HepG2 (cell line): ENCODE results near the gene DGCR2. TPM values are rescaled to one million over a fixed set of nuclear protein-coding genes. Genes with fewer than 3 reads are reported as not detected.

ENCODE experiments used
- ATAC-seq: fragments of 200-7000 bp; cut with Tn5 transposase; 3 replicates; pipeline ENCODE4 v1.9.1; 2020; ENCODE audit warnings: mild to moderate bottlenecking, moderate library complexity
- BruUV-seq: library from RNA; stranded (reverse); fragments of 400-500 nt; replicated peaks from 2 replicates; lab custom pipeline; 2021; lab: Mats Ljungman, UMichigan
- CTCF ChIA-PET: fragments of 300-600 bp; formaldehyde crosslinking; extraction: SDS; loops from one replicate; lab custom pipeline; 2021; ENCODE audit warnings: low total read pairs, inconsistent platforms, low intra/inter-chr PET ratio; lab: Yijun Ruan, JAX
- POLR2A ChIA-PET: fragments of 350-600 bp; sonication (Branson Sonifier 250); formaldehyde crosslinking; loops from one replicate; lab custom pipeline; 2020; ENCODE audit warnings: antibody characterized with exemption, inconsistent platforms; lab: Yijun Ruan, JAX
- DNase-seq: peaks from one replicate; pipeline ENCODE4 v3.0.0-alpha.2; 2015; ENCODE audit warnings: low spot score
- FAIRE-seq: peaks from 3 replicates; lab custom pipeline; 2011; peaks lifted over from hg19 to GRCh38; lab: Jason Lieb, UNC
- H2AFZ ChIP-seq: one replicate; pipeline ENCODE4 v1.6.1; 2011; ENCODE audit warnings: low read length, inconsistent platforms
- H3K27ac ChIP-seq: fragments of 300-600 bp; 3 replicates; pipeline ENCODE4 v1.8.0; 2011; ENCODE audit warnings: mixed run types, mild to moderate bottlenecking, mixed read lengths, low read length, inconsistent platforms; ENCODE audit not compliant: insufficient read depth; ENCODE audit errors: extremely low read length
- H3K27me3 ChIP-seq, 2 experiments: fragments of 200-600 bp in 1 of 2; 2 replicates in 1 of 2; 3 replicates in 1 of 2; pipeline versions ENCODE4 v1.6.0 to v1.8.0; 2011; ENCODE audit warnings: low read length in 2 of 2, mild to moderate bottlenecking in 2 of 2, moderate library complexity in 2 of 2, inconsistent platforms in 1 of 2; ENCODE audit not compliant: insufficient read depth in 2 of 2, control insufficient read depth in 1 of 2
- H3K36me3 ChIP-seq, 2 experiments: fragments of 200-600 bp in 1 of 2; replicated peaks in 1 of 2; 2 replicates in 1 of 2; 3 replicates in 1 of 2; pipeline versions ENCODE4 v1.5.1 to v1.8.0; 2011; ENCODE audit warnings: low read length in 2 of 2, inconsistent platforms in 1 of 2; ENCODE audit not compliant: insufficient read depth in 2 of 2, control insufficient read depth in 1 of 2
- H3K4me1 ChIP-seq: 2 replicates; pipeline ENCODE4 v1.5.1; 2012; ENCODE audit warnings: low read length, inconsistent platforms; ENCODE audit not compliant: insufficient read depth
- H3K4me2 ChIP-seq: 2 replicates; pipeline ENCODE4 v1.6.0; 2011; ENCODE audit warnings: low read depth, low read length, inconsistent platforms
- H3K4me3 ChIP-seq, 3 experiments: fragments of 200-600 bp in 1 of 3; sonication (generic), shearing (Covaris generic) in 1 of 3; replicated peaks in 1 of 3; 2 replicates each; pipeline ENCODE4 v1.5.1; 2011 to 2016; ENCODE audit warnings: low read length in 3 of 3, inconsistent platforms in 2 of 3, low read depth in 2 of 3, mild to moderate bottlenecking in 2 of 3, control low read depth in 1 of 3, mixed read lengths in 1 of 3; ENCODE audit not compliant: insufficient read depth in 1 of 3
- H3K79me2 ChIP-seq: one replicate; pipeline ENCODE4 v1.6.1; 2011; ENCODE audit warnings: low read length, inconsistent platforms; ENCODE audit not compliant: insufficient read depth
- H3K9ac ChIP-seq: 2 replicates; pipeline ENCODE4 v1.6.0; 2011; ENCODE audit warnings: mild to moderate bottlenecking, low read depth, low read length, inconsistent platforms; ENCODE audit not compliant: insufficient read depth
- H3K9me3 ChIP-seq: 2 replicates; pipeline ENCODE4 v1.5.1; 2012; ENCODE audit warnings: mild to moderate bottlenecking, low read length
- H4K20me1 ChIP-seq: 2 replicates; pipeline ENCODE4 v1.6.0; 2011; ENCODE audit warnings: inconsistent platforms, mild to moderate bottlenecking, low read length, moderate library complexity; ENCODE audit not compliant: insufficient read depth
- ATF7 ChIP-seq, 2 experiments: fragments of 450-650 bp in 1 of 2; sonication (generic) in 1 of 2; formaldehyde crosslinking in 1 of 2; IDR thresholded peaks; 2 replicates each; pipeline versions ENCODE4 v1.4.0 to v1.6.1; 2016 to 2020; ENCODE audit warnings: antibody characterized with exemption in 1 of 2, mild to moderate bottlenecking in 1 of 2, missing genetic modification reagents in 1 of 2
- DBP ChIP-seq: sonication (generic); formaldehyde crosslinking; IDR thresholded peaks from 2 replicates; pipeline ENCODE4 v1.4.0; 2020; ENCODE audit warnings: missing genetic modification reagents; ENCODE audit errors: not compliant biosample characterization
- DRAP1 ChIP-seq: IDR thresholded peaks from 2 replicates; pipeline ENCODE4 v1.6.1; 2016; ENCODE audit warnings: missing genetic modification reagents, missing compliant biosample characterization
- ETV5 ChIP-seq: IDR thresholded peaks from 2 replicates; pipeline ENCODE4 v1.6.1; 2018; ENCODE audit warnings: missing biosample characterization, missing genetic modification reagents, inconsistent platforms, borderline replicate concordance
- GRHL1 ChIP-seq: sonication (generic); formaldehyde crosslinking; conservative IDR thresholded peaks from 2 replicates; pipeline ENCODE4 v1.8.0; 2022; ENCODE audit warnings: missing genetic modification reagents
- LCORL ChIP-seq, 2 experiments: fragments of 450-650 bp in 1 of 2; sonication (generic) in 1 of 2; formaldehyde crosslinking in 1 of 2; IDR thresholded peaks; 2 replicates each; pipeline versions ENCODE4 v1.5.0 to v1.6.1; 2017 to 2020; ENCODE audit warnings: antibody characterized with exemption in 1 of 2, missing genetic modification reagents in 1 of 2
- NFATC3 ChIP-seq: sonication (generic); formaldehyde crosslinking; IDR thresholded peaks from 2 replicates; pipeline ENCODE4 v1.5.1; 2020; ENCODE audit warnings: mild to moderate bottlenecking, missing genetic modification reagents
- PHF20 ChIP-seq: sonication (generic); formaldehyde crosslinking; IDR thresholded peaks from 2 replicates; pipeline ENCODE4 v1.5.0; 2020; ENCODE audit warnings: mild to moderate bottlenecking, missing genetic modification reagents
- PRDM4 ChIP-seq: sonication (generic); formaldehyde crosslinking; IDR thresholded peaks from 2 replicates; pipeline ENCODE4 v1.9.0; 2021; ENCODE audit warnings: missing genetic modification reagents, borderline replicate concordance
- RORA ChIP-seq: sonication (generic); formaldehyde crosslinking; IDR thresholded peaks from 2 replicates; pipeline ENCODE4 v1.5.0; 2020; ENCODE audit warnings: mild to moderate bottlenecking, missing genetic modification reagents, moderate library complexity
- TOPORS ChIP-seq: sonication (generic); formaldehyde crosslinking; IDR thresholded peaks from 2 replicates; pipeline ENCODE4 v1.8.0; 2023; ENCODE audit warnings: mild to moderate bottlenecking, missing genetic modification reagents
- ZBTB7B ChIP-seq: sonication (generic); formaldehyde crosslinking; IDR thresholded peaks from 2 replicates; pipeline ENCODE4 v1.4.0; 2020; ENCODE audit warnings: missing genetic modification reagents
- ZFP62 ChIP-seq: sonication (generic); formaldehyde crosslinking; IDR thresholded peaks from 2 replicates; pipeline ENCODE4 v1.4.0; 2020; ENCODE audit warnings: missing genetic modification reagents
- ZNF513 ChIP-seq: sonication (generic); formaldehyde crosslinking; conservative IDR thresholded peaks from 2 replicates; pipeline ENCODE4 v1.5.0; 2020; ENCODE audit warnings: missing genetic modification reagents
- ZSCAN12 ChIP-seq: sonication (generic); formaldehyde crosslinking; IDR thresholded peaks from 2 replicates; pipeline ENCODE4 v1.9.0; 2021; ENCODE audit warnings: mild to moderate bottlenecking, missing genetic modification reagents
- ZSCAN25 ChIP-seq: sonication (generic); formaldehyde crosslinking; IDR thresholded peaks from 2 replicates; pipeline ENCODE4 v1.8.0; 2022; ENCODE audit warnings: mild to moderate bottlenecking, missing genetic modification reagents
- WGBS: methylation state at CpG from one replicate; pipeline ENCODE4 v1.1.6; 2017; ENCODE audit warnings: low lambda C conversion rate; 5-methylcytosine and 5-hydroxymethylcytosine counted together
- in situ Hi-C: cut with HindIII; loops from 2 replicates; pipeline ENCODE4 v1.10.0; 2017; ENCODE audit warnings: low pct_unique_long_range_greater_than_20kb; ENCODE audit not compliant: extremely low pct_ligation_motif_present
- intact Hi-C: fragments of 100-400 bp; cut with micrococcal nuclease; formaldehyde crosslinking; loops from one replicate; pipeline ENCODE4 v1.10.0; 2022; ENCODE audit not compliant: unreplicated experiment
- polyA plus RNA-seq, 8 experiments: library from polyadenylated mRNA; depleted of rRNA in 3 of 8; stranded (reverse) in 7 of 8; unstranded in 1 of 8; fragments of >200 nt; fragmentation: Illumina TruSeq in 4 of 8; extraction: Trizol in 4 of 8; gene quantifications; 2 replicates each; pipeline versions ENCODE4 v1.2.1 to v1.2.3, GENCODE V29; 2011 to 2016; ENCODE audit warnings: low read depth in 4 of 8, missing spikeins in 1 of 8, mixed read lengths in 1 of 8; ENCODE audit not compliant: insufficient read depth in 1 of 8
- total RNA-seq, 5 experiments: library from RNA; depleted of rRNA; stranded (reverse); fragments of >200 nt; fragmentation: Illumina TruSeq; extraction: Trizol; gene quantifications; 2 replicates each; pipeline ENCODE4 v1.2.3, GENCODE V29; 2016; ENCODE audit warnings: low read depth in 1 of 5

The DGCR2 gene
- total and polyA plus RNA-seq, 2 of the 13 experiments (the other 11 are each of a cell fraction or from before 2014, with no cell fraction given): 23.1 to 35.3 TPM

- peak overlapping the region; percentile 6 for H3K27ac ChIP-seq
- H3K27me3 ChIP-seq: peaks cover 3 to 36% of the 10 kb centered on the region in 2 experiments; a peak in 4 of 5 replicates
- peaks cover 4 to 12% of the 10 kb centered on the region in 2 experiments; a peak in 3 of 5 replicates for H3K36me3 ChIP-seq
- FAIRE-seq (no peak), DNase-seq (no peak), ATAC-seq (peak; percentile 49)
- intact Hi-C loops (no loop called here), in situ Hi-C loops (no loop called here)
- H3K9me3 ChIP-seq: no peaks in the 10 kb centered on the region
- WGBS: 5% methylated on average over 19 of the region's 27 CpGs
- H3K4me2 ChIP-seq: peak overlapping the region; percentile 99
- ChIA-PET POLR2A (interaction anchor here (0.6 to 4.1 kb wide), 6 partner anchors 12 to 324 kb away, joined by 3 to 22 read pairs (median 4); partner anchors contain the start of genes C22orf39, ESS2 and SLC25A1), CTCF (no interaction called here)
- BruUV-seq: no TSS peak
- peaks cover 37% of the 10 kb centered on the region for H3K79me2 ChIP-seq
- H3K4me3 ChIP-seq: peak overlapping the region; percentile 75 to 97 (median 79)
- H4K20me1 ChIP-seq: peaks cover 31% of the 10 kb centered on the region
- peaks cover 70% of the 10 kb centered on the region for H3K4me1 ChIP-seq
- H3K9ac ChIP-seq: peak overlapping the region; percentile 61
- H2AFZ ChIP-seq: peak overlapping the region; percentile 62
- TF ChIP-seq PRDM4 (CRISPR knock-in tag): no peak
- TF ChIP-seq ZNF513 (CRISPR knock-in tag): no peak
- no peak for TF ChIP-seq ATF7 (IDR thresholded peaks at IDR 0.05)
- TF ChIP-seq ATF7 (CRISPR knock-in tag; IDR thresholded peaks at IDR 0.05): no peak
- no peak for TF ChIP-seq ETV5
- no peak for TF ChIP-seq RORA (CRISPR knock-in tag)
- TF ChIP-seq ZBTB7B (CRISPR knock-in tag): peak; percentile 15; the same call in 1 of the 2 replicates
- TF ChIP-seq DBP: no peak
- TF ChIP-seq TOPORS (CRISPR knock-in tag): no peak
- TF ChIP-seq GRHL1 (CRISPR knock-in tag): no peak
- TF ChIP-seq DRAP1 (CRISPR knock-in tag): no peak
- no peak for TF ChIP-seq PHF20 (CRISPR knock-in tag)
- no peak for TF ChIP-seq LCORL (IDR thresholded peaks at IDR 0.05)
- 0 out of 2 replicates have a peak, but pooled peaks have one; percentile 19 for TF ChIP-seq LCORL (CRISPR knock-in tag; IDR thresholded peaks at IDR 0.05)
- no peak for TF ChIP-seq ZSCAN25
- no peak for TF ChIP-seq ZSCAN12 (CRISPR knock-in tag)
- TF ChIP-seq NFATC3: no peak
- no peak for TF ChIP-seq ZFP62 (CRISPR knock-in tag)
Measured at GRCh38 chr22:19122752-19123492, 710 bp upstream of the DGCR2 start.
